D721Med (cell line): ENCODE data around the gene CDHR5.

Experiments used
- DNase-seq: peaks from one replicate; pipeline ENCODE4 v3.0.0; 2011; ENCODE audit warnings: low spot score; ENCODE audit not compliant: insufficient read length
- FAIRE-seq: peaks from 2 replicates; lab custom pipeline; 2011; peaks lifted over from hg19 to GRCh38; lab: Jason Lieb, UNC
- CTCF ChIP-seq: IDR thresholded peaks from 2 replicates; pipeline ENCODE4 v1.5.1; 2012; ENCODE audit warnings: mild to moderate bottlenecking, control low read depth; ENCODE audit not compliant: insufficient read depth; ENCODE audit errors: missing control alignments

CDHR5 gene

GRCh38 chr11:601573-602245, 23.0 kb downstream of the CDHR5 start:
- DNase-seq: no peak
- FAIRE-seq: no peak
- no peak for TF ChIP-seq CTCF

- DNase-seq: no peak
- FAIRE-seq: no peak
- TF ChIP-seq CTCF: no peak
These were observed 26.6 kb downstream of the CDHR5 start for GRCh38 chr11:598005-598680.

- FAIRE-seq (no peak), DNase-seq (no peak)
- no peak for TF ChIP-seq CTCF
These were observed 27.5 kb downstream of the CDHR5 start for GRCh38 chr11:597166-597725.

GRCh38 chr11:596374-596773, 28.4 kb downstream of the CDHR5 start:
- FAIRE-seq (no peak), DNase-seq (no peak)
- TF ChIP-seq CTCF: no peak

GRCh38 chr11:595400-595799, 29.4 kb downstream of the CDHR5 start:
- no peak for FAIRE-seq
- no peak for DNase-seq

GRCh38 chr11:593347-593746, 31.4 kb downstream of the CDHR5 start:
- FAIRE-seq (no peak), DNase-seq (no peak)
- no peak for TF ChIP-seq CTCF

More at GRCh38 chr11:595400-595799, 29.4 kb downstream of the CDHR5 start:
- TF ChIP-seq CTCF: no peak

GRCh38 chr11:592918-593317, 31.8 kb downstream of the CDHR5 start:
- no peak for DNase-seq
- no peak for FAIRE-seq
- no peak for TF ChIP-seq CTCF
